ENCODE data around the gene SEMA3F. TPM values are rescaled to one million over a fixed set of nuclear protein-coding genes. Genes with fewer than 3 reads are reported as not detected.

SEMA3F gene
- total RNA-seq, 1 donor from 2014 or later = 0.21 TPM

DNA sequence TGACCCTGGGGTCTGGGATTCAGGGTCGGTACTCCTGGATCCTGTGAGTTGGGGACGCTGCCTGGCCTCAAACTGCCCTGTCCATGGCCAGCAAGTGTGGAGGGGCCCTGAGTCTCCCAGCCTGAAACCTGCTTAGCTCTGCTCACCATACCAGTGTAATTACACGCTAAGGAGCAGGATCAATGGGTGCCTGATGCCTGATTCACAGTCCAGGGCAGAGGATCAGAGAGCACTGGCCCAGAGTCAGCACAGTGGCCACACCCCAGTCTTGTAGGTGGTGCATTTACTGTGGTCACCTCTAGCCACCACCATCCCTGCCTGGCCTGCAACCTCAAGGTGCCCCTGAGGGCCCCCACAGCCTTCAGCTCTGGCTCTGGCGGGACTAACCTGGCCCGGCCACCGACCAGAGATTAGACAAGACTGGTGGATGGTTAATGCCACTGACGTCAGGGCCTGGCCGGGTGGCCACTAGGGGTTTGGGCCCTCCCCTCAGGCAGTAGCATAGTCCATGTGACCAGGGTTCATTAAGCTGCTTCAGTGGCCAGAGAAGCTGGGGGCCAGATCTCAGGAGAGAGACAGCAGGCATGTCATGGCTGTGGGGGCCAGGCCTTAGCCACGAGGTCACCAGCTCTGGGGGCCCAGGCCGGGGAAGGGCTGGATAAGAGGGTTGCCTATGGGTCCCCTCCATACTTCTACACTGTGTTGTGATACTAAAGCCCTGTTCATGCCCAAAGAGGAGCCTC lies 46.6 kb downstream of the SEMA3F start:
- no peak for DNase-seq (ENCODE audit: low spot score)
- Mint-ChIP-seq H3K27me3 (ENCODE audit: insufficient read depth) (peaks cover 22% of the 10 kb centered on the region), H3K36me3 (ENCODE audit: low read depth) (no peaks in the 10 kb centered on the region)

DNA sequence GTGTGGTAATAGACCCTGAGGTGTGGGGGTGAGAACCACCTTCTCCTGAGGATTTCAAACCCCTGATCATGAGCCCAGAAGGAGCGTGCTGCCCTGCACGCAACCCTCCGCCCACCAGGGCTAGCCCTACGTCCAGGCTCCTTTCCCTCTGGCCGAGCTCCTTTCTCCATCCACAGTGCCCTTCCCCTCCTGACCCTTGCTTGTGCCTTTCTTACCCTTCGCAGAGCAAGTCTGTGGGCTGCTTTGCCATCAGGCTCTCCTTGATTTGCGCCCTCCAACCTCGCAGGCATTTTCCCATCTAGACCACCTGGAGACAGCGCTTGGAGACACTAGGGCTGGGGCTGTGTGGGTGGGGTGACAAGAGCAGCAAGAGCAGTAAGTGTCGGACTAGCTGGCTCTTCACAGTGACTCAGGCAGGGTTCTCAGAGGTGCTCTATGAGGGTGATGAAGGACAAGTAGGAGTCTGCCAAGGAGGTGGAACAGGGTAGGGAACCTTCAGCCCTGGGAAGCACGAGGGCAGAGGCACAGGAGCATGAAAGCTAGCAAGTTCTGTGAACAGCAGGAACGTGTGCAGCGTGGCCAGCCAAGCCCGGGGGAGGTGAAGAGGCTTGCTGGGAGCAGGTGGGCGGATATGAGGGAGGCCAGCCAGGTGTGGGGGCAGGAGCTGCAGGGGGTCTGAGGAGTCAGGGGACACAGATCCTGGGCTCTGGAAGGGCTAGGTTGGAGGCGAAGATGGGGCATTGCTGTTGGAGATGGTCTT lies 47.4 kb downstream of the SEMA3F start:
- peaks cover 30% of the 10 kb centered on the region for H3K27me3 Mint-ChIP-seq (ENCODE audit: insufficient read depth)

More for the DNA sequence above, 46.6 kb downstream of the SEMA3F start:
- Mint-ChIP-seq H3K4me1 (ENCODE audit: low read depth) (no peaks in the 10 kb centered on the region), H3K4me3 (no peak overlapping the region), H3K27ac (no peak overlapping the region), H3K9me3 (no peaks in the 10 kb centered on the region)
- intact Hi-C loops (cut with micrococcal nuclease) = no loop called here

DNA sequence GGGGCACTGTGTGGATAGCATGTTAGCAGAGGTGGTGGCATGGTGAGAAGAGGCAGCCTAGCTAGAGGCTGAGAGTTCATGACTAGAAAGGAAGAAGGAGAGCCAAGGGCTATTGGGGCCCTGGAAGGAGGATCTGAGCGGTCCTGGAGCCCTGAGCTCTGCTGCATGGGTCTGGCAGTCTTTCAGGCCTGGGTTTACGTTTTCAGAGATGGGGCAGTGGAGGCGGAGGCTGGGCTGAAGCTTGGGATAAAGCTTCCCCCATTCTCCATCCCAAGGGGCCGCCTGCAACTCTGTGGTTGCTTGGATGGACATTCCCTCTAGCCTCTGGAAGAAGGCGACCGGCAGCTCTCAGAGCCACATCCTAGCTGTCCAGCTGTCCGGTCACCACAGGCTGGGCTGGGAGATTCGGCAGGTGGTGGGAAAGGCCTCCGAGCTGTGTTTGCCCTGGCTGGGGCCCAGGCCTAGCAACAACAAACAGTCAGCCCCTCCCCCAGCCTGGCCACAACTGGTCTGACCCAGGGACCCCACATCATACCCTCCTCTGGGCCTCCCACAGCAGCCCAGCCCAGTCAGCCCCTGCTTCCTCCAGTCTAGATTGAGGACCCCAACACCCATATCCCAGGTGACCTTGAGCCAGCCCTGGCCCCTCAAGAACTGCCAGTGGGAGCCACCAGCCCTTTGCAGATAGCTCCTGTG lies 48.1 kb downstream of the SEMA3F start:
- H3K4me3 Mint-ChIP-seq = no peak overlapping the region
- H3K9me3 Mint-ChIP-seq = no peaks in the 10 kb centered on the region
- H3K36me3 Mint-ChIP-seq (ENCODE audit: low read depth) = no peaks in the 10 kb centered on the region
- no peak for DNase-seq (ENCODE audit: low spot score)
- no peak overlapping the region for H3K27ac Mint-ChIP-seq
- intact Hi-C loops (cut with micrococcal nuclease) = no loop called here
- H3K4me1 Mint-ChIP-seq (ENCODE audit: low read depth) = no peaks in the 10 kb centered on the region
- peaks cover 33% of the 10 kb centered on the region for H3K27me3 Mint-ChIP-seq (ENCODE audit: insufficient read depth)

More for the DNA sequence above, 47.4 kb downstream of the SEMA3F start:
- Mint-ChIP-seq H3K9me3 (no peaks in the 10 kb centered on the region), H3K27ac (no peak overlapping the region), H3K4me1 (ENCODE audit: low read depth) (no peaks in the 10 kb centered on the region), H3K36me3 (ENCODE audit: low read depth) (no peaks in the 10 kb centered on the region), H3K4me3 (no peak overlapping the region)
- intact Hi-C loops (cut with micrococcal nuclease) = no loop called here
- no peak for DNase-seq (ENCODE audit: low spot score)

DNA sequence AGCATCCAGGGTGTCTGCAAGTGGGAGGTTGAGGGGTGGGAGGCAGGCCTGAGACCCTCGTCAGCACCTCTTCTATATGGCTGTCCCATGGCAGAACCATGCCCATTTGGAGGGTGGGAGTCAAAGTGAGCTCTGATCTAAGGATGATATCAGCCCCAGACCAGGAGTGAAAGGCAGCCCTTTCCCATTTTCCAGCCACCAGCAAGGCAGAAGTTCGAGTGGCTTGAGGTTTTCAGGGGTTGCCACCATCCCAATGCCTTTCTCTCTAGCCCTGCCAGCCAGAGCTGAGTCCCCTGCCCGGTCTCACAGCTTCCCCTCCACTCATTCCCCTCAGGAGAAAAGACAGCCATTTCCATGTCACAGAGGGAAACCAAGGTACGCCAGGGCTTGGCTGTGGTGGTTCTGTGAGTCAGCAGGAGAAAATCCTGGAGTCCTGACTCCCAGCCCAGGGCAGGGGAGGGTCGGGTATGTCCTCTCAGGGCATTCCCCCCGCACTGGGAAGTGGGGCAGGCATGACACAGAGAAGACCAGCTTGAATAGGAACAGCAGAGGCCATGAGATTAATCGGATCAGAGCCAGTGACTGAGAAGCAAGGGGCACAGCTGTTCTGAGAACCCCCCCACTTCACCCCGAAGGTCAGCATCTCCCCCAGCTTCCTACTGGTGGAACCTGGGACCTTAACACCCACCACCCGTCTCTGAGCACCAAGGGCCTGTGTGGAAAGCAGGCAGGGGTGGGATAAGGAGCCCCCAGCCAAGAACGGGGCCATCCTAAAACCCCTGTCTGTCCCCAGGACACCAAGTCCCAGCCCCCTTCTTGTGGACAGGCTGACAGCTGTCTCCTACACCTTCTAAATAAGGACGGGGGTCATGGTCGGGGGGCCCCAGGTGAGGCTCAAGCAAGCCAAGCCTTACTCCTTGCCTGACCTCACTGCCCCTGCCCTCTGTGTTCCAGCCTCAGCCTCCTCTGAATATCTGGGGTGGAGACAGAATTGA lies 49.0 kb downstream of the SEMA3F start:
- Mint-ChIP-seq H3K27ac (no peak overlapping the region), H3K4me1 (ENCODE audit: low read depth) (no peaks in the 10 kb centered on the region), H3K27me3 (ENCODE audit: insufficient read depth) (peaks cover 35% of the 10 kb centered on the region), H3K9me3 (no peaks in the 10 kb centered on the region), H3K36me3 (ENCODE audit: low read depth) (no peaks in the 10 kb centered on the region), H3K4me3 (no peak overlapping the region)
- intact Hi-C loops (cut with micrococcal nuclease) = no loop called here
- DNase-seq (ENCODE audit: low spot score) = no peak

DNA sequence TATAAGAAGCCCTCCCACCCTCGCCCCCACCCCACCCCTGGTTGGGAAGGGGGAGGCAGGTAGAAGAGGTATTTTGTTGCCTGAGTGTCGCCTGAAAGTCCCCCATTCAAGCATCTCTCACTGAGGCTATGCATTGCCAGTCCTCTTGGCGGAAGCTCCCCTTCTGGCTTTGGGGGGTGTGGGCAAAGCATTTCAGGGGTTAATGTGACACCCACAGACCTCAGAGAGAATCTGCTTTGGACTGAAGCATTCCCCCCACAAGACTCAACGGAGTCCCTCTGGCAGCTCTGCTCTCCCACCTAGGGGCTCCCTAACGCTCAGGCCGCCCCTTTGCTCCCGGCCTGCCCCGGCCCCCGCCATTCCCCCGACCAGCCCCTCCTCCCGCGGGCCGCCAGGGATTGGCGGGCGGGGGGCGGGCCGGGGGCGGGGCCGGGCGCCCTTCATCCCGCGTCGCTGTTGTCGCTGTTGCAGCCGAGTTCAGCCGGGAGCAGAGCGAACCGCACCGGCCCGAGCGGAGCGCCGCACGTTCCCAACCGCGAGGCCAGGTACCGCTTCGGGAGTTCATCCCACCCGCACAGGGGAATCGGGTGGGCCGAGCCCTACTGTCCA lies 49.8 kb downstream of the SEMA3F start, which contains the start of gene SLC38A3:
Gene SLC38A3 (plus strand): TSS at position 468 of the 609 bp plus-strand sequence. CDS start 8,929 bp downstream, outside the sequence.
- Mint-ChIP-seq H3K36me3 (ENCODE audit: low read depth) (no peaks in the 10 kb centered on the region), H3K4me3 (no peak within 1 kb of the TSS), H3K27ac (no peak within 1 kb of the TSS), H3K27me3 (ENCODE audit: insufficient read depth) (peaks cover 42% of the 10 kb centered on the region), H3K9me3 (no peaks in the 10 kb centered on the region), H3K4me1 (ENCODE audit: low read depth) (no peaks in the 10 kb centered on the region)
- DNase-seq (ENCODE audit: low spot score) = no peak
- intact Hi-C loops (cut with micrococcal nuclease) = no loop called here

DNA sequence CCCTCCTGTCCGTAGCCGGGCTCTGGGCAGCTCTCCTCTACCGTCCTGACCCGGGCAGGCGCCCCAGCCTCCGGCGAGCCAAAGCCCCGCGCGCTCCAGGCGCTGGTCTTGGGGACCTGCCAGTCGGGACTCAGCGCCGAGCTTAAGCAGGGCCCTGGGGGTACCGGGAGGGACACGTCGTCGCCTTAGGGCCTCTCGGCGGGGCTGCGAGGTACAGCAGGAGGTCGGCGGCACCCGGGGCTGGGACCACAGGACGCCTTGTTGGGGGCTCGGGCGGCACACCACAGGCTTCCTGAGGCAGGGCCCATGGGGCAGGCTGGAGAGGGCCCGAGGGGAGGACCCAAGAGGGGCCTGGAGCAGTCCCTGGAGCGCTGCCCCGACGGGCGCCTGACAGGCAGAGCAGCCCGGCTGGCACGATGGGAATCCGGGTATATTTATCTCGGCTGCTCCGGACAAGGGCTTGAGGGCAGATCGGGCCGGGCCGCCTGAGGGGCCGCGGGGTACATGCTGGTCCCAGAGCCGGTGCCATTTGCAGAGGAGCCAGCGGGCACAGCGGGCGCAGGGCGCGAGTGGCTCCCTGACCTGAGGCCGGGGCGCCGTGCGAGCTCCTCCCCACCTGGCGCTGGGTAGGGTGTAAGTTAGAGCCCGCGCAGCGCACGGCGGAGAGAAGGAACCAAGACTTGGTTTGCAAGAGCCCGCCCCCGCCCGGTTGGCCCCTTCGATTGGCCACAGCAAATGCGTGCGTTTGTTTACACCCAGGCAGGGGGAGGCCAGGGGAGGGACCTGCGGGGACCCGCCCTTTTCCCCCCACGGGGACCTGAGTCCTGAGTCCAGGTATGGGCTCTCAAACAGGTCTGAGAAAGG lies 50.5 kb downstream of the SEMA3F start:
- H3K36me3 Mint-ChIP-seq (ENCODE audit: low read depth) = no peaks in the 10 kb centered on the region
- H3K27me3 Mint-ChIP-seq (ENCODE audit: insufficient read depth) = peaks cover 44% of the 10 kb centered on the region
- intact Hi-C loops (cut with micrococcal nuclease) = no loop called here
- no peak overlapping the region for H3K27ac Mint-ChIP-seq
- H3K4me1 Mint-ChIP-seq (ENCODE audit: low read depth) = no peaks in the 10 kb centered on the region
- no peak for DNase-seq (ENCODE audit: low spot score)
- H3K9me3 Mint-ChIP-seq = no peaks in the 10 kb centered on the region
- H3K4me3 Mint-ChIP-seq = no peak overlapping the region

DNA sequence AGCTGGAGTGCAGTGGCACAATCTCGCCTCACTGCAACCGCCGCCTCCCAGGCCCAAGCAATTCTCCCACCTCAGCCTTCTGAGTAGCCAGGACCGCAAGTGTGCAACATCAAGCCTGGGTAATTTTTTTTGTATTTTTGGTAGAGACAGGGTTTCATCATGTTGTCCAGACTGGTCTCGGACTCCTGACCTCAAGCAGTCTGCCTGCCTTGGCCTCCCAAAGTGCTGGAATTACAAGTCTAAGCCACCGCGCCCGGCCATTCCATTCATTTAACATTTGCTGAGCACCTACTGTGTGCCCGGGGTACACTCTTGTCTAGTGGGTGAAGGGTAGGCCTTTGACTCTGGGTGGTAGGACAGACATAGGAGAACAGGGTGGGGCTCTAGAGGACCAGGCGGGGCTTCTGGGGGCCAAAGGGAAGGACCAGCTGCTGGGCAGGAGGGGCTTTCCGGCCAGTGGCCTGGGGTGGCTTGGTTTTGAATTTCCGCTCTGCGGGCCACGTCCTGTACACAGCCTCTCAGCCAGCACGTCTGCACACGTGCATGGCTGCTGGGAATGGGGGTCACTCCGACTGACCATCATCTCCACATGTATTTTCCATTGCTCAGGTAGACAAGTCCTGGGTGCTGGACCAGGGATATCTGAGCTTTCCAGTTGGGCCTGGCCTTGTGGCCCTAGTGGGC lies 52.4 kb downstream of the SEMA3F start:
- intact Hi-C loops (cut with micrococcal nuclease) = no loop called here
- no peak overlapping the region for H3K4me3 Mint-ChIP-seq

DNA sequence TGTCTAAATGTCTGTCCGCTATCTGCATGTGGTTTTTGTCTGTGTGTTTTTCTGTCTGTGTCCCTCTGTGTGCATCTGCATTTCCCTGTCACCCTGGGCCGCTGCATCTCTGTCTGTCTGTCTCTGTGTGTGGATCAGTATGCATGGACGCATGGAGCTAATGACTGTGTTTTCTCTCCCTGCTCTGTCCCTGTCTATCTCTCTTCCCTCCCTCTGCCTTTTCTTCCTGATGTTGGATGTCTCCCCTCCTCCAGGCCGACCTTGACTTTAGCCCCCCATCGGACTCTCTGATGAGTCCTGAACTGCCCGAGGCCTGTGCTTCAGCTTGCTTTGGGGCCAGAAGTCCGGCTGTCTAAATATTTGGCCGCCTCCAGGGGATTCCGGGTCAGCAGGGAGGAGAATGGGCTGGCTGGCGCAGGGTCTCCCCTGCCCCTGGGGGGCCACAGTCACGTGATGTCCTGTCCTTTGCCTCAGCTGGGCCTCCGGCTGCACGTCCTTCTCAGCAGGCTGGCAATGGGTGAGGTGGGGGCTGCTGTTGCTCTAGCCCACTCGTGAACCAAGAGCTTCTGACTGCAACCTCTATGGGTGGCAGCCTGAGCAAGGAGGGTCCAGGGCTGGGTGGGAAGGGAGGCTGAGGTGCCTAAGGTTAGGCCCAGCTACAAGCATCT lies 53.7 kb downstream of the SEMA3F start:
- no peak overlapping the region for H3K4me3 Mint-ChIP-seq
- H3K36me3 Mint-ChIP-seq (ENCODE audit: low read depth) = no peaks in the 10 kb centered on the region
- no peak overlapping the region for H3K27ac Mint-ChIP-seq
- no peaks in the 10 kb centered on the region for H3K9me3 Mint-ChIP-seq
- H3K27me3 Mint-ChIP-seq (ENCODE audit: insufficient read depth) = peaks cover 34% of the 10 kb centered on the region
- intact Hi-C loops (cut with micrococcal nuclease) = no loop called here
- H3K4me1 Mint-ChIP-seq (ENCODE audit: low read depth) = peaks cover 4% of the 10 kb centered on the region
- no peak for DNase-seq (ENCODE audit: low spot score)

More for the DNA sequence above, 52.4 kb downstream of the SEMA3F start:
- Mint-ChIP-seq H3K27ac (no peak overlapping the region), H3K4me1 (ENCODE audit: low read depth) (peaks cover 4% of the 10 kb centered on the region), H3K9me3 (no peaks in the 10 kb centered on the region), H3K27me3 (ENCODE audit: insufficient read depth) (peaks cover 40% of the 10 kb centered on the region), H3K36me3 (ENCODE audit: low read depth) (no peaks in the 10 kb centered on the region)
- no peak for DNase-seq (ENCODE audit: low spot score)

DNA sequence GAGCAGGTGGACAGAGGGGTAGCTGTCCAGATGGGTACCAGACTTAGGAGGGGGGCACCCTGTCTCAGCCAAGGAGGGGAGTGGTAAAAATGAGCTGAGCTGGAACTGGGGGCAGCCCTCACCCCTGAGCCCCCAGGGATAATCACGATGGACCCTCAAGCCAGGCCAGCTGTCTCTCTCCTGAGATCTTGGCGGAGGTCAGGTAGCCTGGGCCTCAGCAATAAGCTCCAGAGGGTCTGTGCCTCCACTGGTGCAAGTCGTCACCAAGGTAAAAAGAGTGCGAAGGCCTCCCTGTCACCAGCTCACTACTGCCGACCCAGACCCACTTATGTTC lies 55.0 kb downstream of the SEMA3F start:
- intact Hi-C loops (cut with micrococcal nuclease) = loop anchor here (1.0 kb wide), 1 partner anchor 12 kb away; no protein-coding TSS in a partner anchor
- peaks cover 4% of the 10 kb centered on the region for H3K4me1 Mint-ChIP-seq (ENCODE audit: low read depth)
- no peak for DNase-seq (ENCODE audit: low spot score)
- no peak overlapping the region for H3K27ac Mint-ChIP-seq
- H3K4me3 Mint-ChIP-seq = no peak overlapping the region
- no peaks in the 10 kb centered on the region for H3K9me3 Mint-ChIP-seq
- H3K36me3 Mint-ChIP-seq (ENCODE audit: low read depth) = no peaks in the 10 kb centered on the region
- H3K27me3 Mint-ChIP-seq (ENCODE audit: insufficient read depth) = peaks cover 31% of the 10 kb centered on the region

DNA sequence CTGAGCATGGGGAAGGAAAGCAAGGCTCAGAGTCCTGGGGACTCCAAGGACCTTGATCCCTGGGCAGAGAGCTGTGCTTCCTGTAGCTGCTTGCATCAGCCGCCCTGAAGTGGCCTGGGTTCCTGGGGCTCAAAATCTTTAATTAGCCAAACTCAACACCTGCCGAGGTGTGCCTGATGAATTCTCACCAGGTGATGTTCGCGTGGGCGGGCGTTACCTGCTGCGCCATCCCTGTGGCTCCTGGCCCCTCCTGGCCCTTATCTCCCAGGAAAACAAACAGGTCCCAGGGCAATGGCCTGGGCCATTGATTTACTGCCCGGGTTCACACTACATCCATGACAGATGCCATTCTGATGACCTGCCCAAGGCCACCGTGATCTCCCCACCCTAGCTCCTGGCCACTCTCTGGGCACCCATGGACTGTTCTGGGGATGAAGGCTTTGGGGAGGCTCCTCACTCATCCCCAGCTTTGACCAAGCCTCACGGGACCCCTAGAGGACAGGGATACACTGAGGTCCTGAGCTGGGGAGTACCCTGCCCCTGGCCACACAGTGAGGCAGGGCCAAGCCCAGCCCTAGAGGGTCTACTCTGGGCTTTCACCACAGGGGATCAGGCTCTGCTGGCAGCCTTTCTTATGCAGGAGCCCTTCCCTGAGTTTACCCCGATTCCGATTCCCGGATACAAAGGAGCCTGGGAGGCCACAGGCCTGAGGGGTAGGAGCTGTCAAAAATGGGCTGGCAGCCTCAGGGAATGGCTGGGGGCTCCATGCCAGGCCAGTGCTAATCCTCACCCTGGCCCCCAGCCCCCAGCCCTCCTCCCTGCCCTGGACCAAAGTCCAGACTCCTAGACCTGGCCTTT lies 55.6 kb downstream of the SEMA3F start:
- H3K4me3 Mint-ChIP-seq = no peak overlapping the region
- no peak overlapping the region for H3K27ac Mint-ChIP-seq
- intact Hi-C loops (cut with micrococcal nuclease) = loop anchor here (1.0 kb wide), 1 partner anchor 12 kb away; no protein-coding TSS in a partner anchor
- H3K9me3 Mint-ChIP-seq = no peaks in the 10 kb centered on the region
- peaks cover 30% of the 10 kb centered on the region for H3K27me3 Mint-ChIP-seq (ENCODE audit: insufficient read depth)
- H3K4me1 Mint-ChIP-seq (ENCODE audit: low read depth) = peaks cover 4% of the 10 kb centered on the region
- no peaks in the 10 kb centered on the region for H3K36me3 Mint-ChIP-seq (ENCODE audit: low read depth)
- DNase-seq (ENCODE audit: low spot score) = no peak

Data from activated T-helper 1 cell treated with anti-CD3 and anti-CD28 coated beads, Interleukin-12 subunit alpha, Interleukin-12 subunit beta, Interleukin-2, Interleukin-4 antibody, amounts not matched to agents 30 ng/mL and 10 ng/mL and 1 ng/mL, durations not matched to agents 14 hours and 24 hours and 36 hours (primary cell).